GM10266 (cell line): ENCODE data around the gene UTS2R.

Source experiments
- DNase-seq: peaks from one replicate; pipeline ENCODE4 v3.0.0; 2012; ENCODE audit errors: extremely low spot score
- CTCF ChIP-seq: IDR thresholded peaks from 2 replicates; pipeline ENCODE4 v1.5.1; 2012; ENCODE audit warnings: mild to moderate bottlenecking, low read depth; ENCODE audit not compliant: control insufficient read depth, insufficient read depth; ENCODE audit errors: missing control alignments

The UTS2R gene

GRCh38 chr17:82386881-82387704, 15.5 kb downstream of the UTS2R start:
- TF ChIP-seq CTCF, result no peak

GRCh38 chr17:82387705-82388106, 16.1 kb downstream of the UTS2R start:
- no peak for TF ChIP-seq CTCF

More at GRCh38 chr17:82386881-82387704, 15.5 kb downstream of the UTS2R start:
- no peak for DNase-seq

GRCh38 chr17:82388223-82388921, 16.8 kb downstream of the UTS2R start:
- DNase-seq, result no peak
- TF ChIP-seq CTCF, result no peak

More at GRCh38 chr17:82387705-82388106, 16.1 kb downstream of the UTS2R start:
- DNase-seq, result no peak

GRCh38 chr17:82388922-82389283, 17.3 kb downstream of the UTS2R start:
- DNase-seq, result no peak
- TF ChIP-seq CTCF, result no peak

- TF ChIP-seq CTCF, result no peak
- DNase-seq, result no peak
Observed at GRCh38 chr17:82389379-82389778, 17.8 kb downstream of the UTS2R start.

GRCh38 chr17:82390015-82390859, 18.7 kb downstream of the UTS2R start:
- TF ChIP-seq CTCF, result no peak
- no peak for DNase-seq
